GM18517 (cell line): Measurements from ENCODE around the gene KCNJ6.
"Not testable (repeated sequence)": the region's sequence is repeated elsewhere in the genome, so short reads cannot be mapped to it uniquely, and the experiment has no call there.

Experiments
- ATAC-seq: cut with Tn5 transposase; IDR thresholded peaks from one replicate; pipeline ENCODE4 v1.9.1; 2021; ENCODE audit warnings: mild to moderate bottlenecking, moderate library complexity; ENCODE audit not compliant: unreplicated experiment

KCNJ6 gene

DNA sequence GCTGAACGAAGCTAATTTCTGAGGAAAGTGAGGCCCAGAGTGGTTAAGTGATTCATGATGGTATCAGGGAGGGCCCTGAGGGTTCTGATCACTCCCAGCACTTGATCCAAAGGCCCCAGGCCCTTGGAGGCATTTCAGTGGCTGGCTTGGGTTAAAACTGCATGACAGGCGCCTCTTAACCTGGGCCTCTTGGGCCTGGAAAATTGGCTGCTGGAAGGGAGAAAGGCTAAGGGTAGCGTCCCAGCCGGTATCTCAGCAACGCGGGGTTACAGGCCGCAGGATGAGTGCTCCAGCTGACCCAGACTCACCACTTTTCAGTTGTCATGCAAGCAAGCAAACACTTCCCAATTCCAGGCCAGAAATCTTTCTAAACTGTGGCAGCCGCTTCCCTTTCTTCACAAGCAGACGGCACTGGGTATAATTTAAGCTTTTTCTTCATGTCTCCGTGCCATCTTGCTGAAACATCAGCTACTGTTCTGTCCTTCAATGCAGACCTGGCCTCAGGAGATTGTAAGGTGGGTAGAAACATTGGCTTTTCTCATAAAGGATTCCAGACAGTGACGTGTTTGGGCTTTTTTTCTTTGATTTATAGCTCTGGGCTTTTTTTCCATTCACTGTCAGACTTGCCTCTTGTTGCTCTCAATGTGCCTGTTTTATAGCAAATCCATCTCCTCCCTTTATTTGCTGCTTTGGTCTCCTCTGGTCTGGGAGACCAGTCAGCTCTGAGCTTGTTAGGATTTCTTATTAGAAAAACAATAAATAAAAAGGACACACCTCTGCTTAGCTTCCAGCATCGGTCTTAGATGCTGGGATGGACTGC is 229.1 kb downstream of the KCNJ6 start:
- ATAC-seq, result no peak

DNA sequence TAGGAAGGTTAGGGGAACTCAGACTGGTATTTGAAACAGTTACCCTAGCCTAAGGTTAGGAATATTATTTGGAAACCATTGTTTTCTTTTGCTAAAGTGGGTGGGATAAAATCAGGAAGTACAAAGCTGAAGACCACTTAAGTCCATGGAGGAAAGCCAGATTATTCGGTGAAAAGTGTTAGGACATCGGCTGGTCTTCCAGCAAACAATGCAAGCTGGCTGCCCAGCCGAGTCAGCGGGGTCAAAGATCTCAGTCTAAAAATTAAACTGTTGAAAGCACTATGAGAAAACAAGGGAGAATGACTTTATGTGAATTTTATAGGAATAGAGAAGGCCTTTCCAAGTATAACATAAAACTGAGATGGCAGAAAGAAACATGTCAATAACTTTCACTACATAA is 231.7 kb downstream of the KCNJ6 start:
- ATAC-seq, result no peak

DNA sequence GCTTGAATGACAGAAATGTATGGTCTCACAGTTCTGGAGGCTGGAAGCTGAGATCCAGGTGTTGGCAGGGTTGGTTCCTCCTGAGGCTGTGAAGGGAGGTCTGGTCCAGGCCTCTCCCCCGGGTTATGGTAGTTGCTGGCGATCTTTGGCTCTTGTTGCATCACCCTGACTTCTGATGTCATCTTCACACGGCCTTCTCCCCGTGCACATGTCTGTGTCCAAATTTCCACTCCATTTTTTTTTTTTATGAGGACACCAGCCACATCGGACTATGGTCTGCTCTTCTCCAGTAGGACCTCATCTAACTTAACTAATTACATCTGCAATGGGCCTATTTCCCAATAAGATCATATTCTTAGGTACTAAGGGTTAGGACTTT is 232.2 kb downstream of the KCNJ6 start:
- ATAC-seq, result no peak

DNA sequence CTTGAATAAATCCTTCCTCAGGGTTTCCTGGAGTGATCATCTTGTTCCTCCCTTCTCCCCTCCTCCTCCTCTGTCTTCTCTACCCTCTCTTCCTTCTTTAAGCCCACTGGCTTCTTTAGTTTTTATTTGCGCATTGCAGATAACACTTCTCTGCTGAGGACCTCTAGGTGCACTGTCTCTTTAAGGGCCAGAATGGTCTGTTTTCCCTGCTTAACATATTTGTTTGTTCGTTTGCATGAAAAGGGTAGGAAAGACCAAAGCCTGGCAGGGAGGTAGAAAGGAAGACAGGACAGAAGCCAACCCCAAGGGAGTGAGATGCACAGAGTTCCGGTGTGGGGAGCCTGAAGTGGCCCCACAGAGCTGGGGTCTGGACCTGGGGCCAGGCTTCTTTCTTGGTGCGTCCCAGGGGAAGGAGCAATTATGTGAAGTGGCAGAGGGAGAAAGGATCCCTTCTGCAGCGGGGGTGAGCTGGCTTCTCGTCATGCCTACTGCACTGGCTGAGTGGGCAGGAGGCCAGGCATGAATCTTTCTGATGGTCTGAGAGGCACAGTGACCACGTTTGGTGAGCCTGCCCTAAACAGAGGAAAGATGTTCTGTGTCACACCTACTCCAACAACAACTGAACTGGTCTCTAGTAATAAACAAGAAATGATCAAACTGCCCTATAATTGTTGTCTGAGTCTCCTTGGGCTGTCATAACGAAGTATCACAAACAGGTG is 232.7 kb downstream of the KCNJ6 start:
- no peak for ATAC-seq

DNA sequence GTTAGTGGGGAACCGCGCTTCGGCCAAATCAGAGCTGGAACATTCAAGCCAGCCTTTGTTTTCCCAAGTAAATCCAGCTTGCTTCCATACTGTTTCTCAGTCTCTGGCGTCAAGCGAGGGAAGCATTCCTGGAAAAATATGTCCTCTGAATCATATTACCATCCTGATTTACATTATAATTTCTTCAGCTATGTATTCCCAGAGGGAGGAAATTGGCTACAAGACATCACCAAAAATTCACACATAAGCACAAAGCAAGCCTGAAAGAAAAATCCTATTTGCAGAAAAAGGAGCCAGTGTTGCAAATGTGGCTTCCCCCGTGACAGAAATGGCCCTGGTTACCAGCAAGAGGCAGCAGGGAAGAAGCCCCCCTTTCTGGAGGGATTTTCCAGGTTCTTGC is 233.3 kb downstream of the KCNJ6 start:
- no peak for ATAC-seq

DNA sequence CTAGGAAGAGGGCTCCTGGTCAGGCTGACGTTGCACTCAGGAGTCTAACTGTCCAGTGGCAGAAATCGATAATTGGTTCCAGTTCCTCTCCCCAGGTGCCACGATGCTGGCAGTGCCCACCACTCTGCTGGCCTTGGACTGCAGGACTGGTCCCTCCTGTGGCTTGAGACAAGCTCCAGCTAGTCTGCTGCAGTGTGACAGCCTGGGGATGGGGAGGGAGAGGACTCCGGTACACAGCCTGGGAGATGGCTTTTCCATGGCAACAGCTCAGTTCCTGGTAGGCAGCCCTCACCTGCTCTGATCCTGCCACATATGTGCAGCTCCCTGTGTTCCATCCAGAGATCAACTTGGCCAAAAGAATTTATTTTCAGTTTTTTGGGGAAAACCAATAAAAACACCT is 239.3 kb downstream of the KCNJ6 start:
- no peak for ATAC-seq

DNA sequence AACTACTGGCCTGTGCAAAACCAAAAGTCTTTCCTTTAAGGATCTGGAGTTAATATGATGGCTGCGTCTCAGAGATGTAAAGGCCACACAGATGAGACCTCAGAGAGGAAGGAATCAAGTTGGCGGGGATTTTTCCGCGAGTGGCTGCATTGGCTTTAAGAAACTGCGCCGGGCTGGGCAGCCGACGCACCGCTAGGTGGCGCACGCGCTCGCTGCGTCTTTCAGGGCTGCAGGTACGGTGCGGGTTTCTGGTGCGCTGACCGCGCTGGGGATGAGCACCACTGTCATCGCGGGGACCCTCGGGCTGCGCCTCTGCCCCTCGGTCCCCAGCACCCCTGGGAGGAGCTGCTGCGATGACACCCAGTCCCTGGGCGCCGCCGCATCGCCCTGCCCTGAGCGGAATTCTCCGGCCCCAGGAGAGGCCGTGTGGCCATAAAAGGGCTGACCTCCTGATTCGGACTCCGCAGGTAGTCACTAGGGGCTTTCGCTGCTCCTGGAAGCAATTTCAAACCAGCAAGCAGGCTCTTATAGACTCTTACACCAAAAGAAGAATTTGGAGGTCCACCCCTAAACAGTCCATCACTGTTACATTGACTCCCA is 241.0 kb downstream of the KCNJ6 start:
- ATAC-seq, result no peak

DNA sequence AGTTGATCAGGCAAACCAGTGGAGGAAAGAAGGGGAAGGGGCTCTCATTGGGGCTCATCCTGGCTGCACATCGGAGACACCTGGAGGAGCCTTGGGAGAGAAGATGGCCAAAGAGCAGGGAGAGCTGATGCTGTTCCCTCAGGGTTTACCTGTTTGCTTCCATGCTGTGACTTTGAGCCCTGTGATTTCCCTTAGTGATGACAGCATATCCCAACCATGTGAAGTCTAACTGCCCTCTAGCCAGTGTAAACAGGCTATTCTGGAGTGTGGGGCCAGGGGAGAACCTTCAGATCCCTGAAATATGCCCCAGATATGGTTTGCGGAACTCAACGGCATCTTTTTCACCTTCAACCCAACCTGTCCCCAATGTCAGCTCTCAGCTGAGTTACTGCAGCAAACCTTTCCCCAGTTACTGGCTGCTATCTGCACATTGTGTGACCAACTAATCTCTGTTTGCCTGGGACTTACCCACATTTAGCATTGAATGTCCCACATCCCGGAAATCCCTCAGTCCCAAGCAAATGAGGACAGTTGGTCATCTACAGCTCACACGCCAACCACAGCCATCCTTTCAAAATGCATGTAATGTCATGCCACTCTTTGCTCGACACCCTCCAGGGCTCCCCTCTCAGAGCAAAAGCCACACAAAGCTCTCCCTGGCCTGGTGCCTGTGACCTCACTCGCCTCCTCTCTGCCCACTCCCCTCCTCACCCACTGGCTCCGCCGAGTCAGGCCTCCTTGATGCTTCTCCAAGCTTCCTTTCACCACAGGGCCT is 242.3 kb downstream of the KCNJ6 start:
- ATAC-seq, result no peak

DNA sequence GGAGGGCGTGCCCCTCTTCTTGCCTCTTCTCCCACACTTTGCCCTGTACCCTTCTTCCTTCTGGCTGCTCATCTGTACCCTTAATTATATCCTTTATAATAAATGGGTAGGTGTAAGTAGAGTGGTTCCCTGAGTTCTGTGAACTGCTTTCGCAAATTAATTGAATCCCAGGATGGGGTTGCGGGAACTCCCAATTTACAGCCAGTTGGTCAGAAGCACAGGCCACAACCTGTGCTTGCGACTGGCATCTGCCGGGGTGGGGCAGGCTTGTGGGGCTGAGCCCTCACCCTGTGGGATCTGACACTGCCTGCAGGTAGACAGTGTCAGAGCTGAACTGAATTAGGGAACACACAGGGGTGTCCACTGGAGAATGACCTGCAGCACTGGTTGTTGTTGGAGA is 244.9 kb downstream of the KCNJ6 start:
- no peak for ATAC-seq

DNA sequence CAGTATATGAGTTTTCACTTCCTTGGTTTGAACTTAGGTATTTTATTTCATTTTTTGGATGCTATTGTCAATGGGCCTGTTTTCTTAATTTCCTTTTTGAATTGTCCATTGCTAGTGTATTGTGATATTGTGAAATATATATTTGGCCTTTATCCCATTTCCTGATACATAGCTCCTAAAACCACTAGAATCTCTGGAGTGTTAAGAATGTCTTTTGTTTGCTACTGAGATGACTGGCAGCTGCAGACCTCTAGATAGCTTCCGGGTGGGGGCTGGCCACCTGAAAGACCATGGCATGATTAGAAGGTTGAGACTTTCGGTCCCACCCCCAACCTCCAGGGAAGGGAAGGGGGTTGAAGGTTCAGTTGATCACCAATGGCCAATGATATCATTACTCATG is 245.4 kb downstream of the KCNJ6 start:
- no peak for ATAC-seq

DNA sequence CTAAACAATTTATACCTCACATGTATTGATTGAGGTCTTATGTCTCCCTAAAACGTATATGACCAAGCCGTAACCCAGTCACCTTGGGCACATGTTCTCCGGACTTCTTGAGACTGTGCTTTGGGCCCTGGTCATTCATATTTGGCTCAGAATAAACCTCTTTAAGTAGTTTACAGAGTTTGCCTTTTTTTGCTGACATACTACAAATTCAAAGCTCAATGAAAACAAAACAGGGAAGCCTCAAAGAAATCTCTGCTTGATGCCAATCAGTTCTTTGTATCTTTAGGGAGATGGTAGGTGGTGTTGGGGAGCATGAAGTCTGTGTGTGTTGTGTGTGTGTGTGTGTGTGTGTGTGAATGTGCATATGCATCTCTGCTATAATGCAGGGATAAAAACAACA is 247.0 kb downstream of the KCNJ6 start:
- ATAC-seq, result no peak

DNA sequence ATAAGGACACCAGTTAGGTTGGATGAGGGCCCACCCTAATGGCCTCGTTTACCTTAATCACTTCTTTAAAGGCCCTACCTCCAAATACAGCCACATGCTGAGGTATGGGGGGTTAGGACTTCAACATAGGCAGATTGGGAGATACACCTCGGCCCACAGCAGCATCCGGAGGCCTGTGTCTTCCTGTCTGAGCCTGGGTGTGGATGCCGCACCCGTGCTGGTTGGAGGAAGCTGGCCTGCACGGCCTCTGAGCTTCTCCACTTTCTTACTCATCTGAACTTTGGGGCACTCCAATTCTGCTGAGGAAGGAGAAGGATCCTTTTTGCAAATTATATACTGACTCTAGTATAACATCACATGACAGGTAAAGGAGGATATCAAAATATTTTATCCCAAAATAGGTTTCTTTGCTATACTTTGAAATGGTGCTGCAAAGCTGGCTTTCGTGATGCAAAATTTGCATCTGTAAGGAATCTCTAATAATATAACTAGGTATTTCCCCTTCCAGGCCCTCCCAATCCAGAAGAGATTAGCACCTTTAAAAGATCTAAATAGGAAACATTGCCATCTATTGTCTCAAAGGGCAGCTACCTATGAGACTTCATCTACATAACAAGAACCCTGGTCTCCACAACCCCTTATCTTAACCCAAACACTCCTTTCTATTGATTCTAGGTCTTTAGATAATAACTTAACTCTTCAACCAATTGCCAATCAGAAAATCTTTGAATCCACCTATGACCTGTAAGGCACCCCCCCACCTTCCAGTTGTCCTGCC is 247.6 kb downstream of the KCNJ6 start:
- ATAC-seq, result no peak

DNA sequence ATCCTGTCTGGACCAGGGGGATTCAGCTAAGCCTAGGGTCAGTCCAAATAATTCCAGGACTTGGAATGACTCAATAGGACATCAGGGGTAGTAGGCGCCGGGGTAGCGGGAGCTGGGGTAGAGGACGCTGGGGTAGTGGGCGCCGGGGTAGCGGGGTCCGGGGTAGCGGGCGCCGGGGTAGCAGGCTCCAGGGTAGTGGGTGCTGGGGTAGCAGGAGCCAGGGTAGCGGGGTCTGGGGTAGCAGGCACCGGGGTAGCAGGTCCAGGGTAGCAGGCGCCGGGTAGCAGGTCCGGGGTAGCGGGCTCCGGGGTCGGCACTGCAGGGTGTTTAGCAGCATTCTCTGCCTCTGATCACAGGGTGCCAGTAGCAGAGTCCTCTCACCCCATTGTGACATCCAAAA is 248.9 kb downstream of the KCNJ6 start:
- ATAC-seq, result no peak

DNA sequence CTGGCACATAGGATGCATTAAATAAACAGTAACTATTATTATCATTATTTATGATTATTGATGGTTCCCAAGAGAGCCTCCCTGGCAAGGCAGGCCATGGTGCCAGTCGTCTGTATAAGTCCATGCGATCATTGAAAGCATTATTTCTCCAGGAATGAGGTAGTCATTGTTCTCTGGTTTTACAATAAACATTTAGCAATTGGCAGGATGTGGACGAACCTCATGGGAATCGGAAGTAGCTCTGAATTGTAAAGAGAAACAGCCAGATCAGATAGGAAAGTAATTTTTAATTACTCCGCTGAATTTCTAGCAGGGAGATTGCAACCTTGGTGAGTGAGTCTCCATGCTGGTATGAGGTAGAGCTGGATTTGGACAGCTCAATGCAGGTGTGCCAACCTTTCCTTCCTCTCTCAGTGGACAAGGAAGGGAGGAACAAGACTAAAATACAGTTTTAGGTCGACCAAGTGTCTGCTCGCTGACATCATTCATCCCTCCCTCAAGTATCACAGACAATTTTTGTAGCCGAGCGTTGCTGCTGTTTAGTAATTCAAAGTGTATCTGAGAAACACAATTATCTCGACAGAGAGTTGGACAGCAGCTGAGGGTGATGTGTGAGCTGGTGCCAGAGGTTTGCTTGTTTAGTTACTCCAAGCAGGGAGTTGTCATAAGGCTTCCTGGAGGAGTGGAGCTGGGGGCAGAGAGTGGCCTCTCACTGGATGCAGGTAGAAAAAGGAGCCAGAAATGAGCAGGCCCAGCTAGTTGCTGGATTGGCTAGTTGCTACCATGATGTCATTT is 250.8 kb downstream of the KCNJ6 start:
- ATAC-seq, result no peak

DNA sequence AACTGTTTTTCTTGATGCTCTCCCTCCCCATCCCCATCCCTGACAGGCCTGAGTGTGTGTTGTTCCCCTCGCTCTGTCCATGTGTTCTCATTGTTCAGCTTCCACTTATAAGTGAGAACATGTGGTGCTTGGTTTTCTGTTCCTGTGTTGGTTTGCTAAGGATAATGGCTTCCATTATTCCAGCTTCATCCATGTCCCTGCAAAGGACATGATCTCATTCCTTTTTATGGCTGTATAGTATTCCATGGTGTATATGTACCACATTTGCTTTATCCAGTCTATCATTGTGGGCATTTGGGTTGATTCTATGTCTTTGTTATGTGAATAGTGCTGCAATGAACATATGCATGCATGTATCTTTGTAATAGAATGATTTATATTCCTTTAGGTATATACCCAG is 254.0 kb downstream of the KCNJ6 start:
- not testable (repeated sequence) for ATAC-seq

DNA sequence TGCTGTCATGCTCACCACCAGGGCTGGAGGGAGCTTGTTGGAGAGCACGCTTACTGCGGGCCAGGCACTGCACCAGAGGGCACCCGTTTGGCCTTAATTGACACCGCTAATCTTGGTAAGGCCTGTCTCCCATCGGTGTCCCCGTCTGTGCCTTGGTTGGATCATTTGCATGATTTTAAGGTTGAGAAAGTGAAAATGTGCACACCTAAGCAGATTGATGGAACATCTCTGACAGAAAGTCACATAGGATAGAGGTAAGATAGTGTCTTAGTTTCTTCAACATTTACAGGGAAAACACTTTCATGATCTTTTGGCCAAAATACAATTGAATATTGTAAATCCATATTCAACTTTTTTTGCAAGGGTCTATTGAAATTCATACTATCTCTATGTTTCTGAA is 255.5 kb downstream of the KCNJ6 start:
- no peak for ATAC-seq

DNA sequence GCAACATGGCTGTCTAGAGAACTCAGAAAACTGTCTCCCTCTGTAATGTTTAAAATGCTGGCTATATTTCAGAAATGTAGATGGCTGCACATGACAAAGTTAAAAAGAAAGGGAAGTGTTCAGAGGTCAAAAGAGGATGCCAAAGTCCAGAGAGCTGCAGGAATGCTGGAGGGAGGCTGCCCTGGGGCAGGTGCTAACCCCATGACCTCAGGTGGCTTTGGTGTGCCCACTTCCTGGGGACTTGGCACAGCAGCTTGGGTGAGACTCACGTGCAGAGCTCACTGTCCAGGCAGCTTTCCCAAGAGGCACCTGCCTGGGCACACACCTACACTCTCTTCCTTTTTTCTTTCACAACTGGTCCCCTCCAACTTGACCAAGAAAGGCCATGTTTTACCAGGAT is 256.4 kb downstream of the KCNJ6 start:
- ATAC-seq, result no peak

DNA sequence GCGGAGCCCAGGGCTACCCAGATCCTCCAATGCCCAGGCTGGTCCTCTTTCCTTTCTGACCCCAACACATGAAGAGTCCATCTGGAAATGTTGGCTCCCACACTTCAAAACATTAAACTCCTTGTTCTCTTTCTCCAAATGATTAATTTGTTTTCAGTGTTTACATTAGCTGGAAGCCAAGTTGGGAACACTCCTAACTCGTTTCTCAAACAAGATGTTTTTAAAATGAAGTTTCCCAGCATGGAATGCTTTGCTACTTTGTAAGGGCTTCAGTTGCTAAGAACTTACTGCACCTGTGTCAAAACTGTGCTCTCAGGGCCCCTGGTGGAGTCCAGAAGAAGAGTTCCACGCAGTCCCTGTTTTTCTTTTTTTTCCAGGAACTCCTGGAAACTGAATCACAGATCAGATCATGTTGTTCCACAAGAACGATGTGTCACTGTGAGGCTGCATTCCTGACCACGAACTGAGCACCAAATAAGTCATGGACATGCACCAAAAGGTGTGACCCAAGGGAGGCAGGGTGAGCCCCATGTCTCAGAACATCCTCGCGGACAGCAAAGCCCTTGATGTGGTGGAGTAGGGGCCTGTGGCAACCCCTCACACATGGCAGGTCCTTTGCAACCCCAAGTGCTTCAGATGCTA is 257.3 kb downstream of the KCNJ6 start:
- no peak for ATAC-seq

DNA sequence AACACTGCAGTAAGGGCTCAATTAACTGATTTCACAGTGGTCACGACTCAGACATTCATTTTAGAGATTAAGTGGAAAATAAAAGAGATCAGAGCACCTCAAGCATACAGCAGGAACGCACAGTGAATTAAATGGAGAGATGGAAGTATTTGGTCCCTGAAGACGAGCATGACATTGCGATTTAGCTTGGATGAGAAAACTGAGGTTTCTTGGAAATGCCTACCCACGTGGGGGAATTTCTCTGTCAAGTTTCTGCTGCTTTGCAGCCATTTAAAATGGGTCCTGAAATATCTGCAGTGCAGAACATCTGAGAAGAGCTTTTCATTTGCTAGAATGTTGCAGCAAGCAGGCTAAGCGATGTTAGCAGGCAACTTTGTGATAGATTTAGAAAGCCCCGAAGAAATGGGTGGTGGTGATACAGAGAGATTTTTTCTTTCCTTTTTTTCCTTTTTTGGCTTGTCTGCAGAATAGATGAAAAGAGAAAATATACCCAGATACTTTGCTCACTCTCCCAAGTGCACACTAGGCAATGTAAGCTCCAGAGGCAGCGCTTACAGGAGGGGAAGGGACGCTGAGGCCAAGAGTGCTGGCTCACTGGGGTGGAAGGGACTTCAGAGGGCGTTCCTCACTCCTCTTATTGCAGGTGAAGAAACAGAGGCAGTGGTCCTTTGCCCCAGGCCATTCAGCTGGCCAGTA is 258.0 kb downstream of the KCNJ6 start:
- no peak for ATAC-seq
